RKO (cell line): ENCODE results near the gene MLIP.
"Not testable (repeated sequence)": the region's sequence is repeated elsewhere in the genome, so short reads cannot be mapped to it uniquely, and the experiment has no call there.

Experiments used
- DNase-seq: peaks from one replicate; pipeline ENCODE4 v3.0.0-alpha.2; 2016; ENCODE audit warnings: low spot score

Gene MLIP

GRCh38 chr6:54222217-54222616 is 111.0 kb downstream of the MLIP start:
- DNase-seq = no peak

- no peak for DNase-seq
Observed at GRCh38 chr6:54232703-54233102, 121.5 kb downstream of the MLIP start.

- DNase-seq = no peak
Observed at GRCh38 chr6:54234539-54234938, 123.3 kb downstream of the MLIP start.

- DNase-seq = no peak
Observed at GRCh38 chr6:54236984-54237383, 125.7 kb downstream of the MLIP start.

GRCh38 chr6:54238396-54238795 is 127.2 kb downstream of the MLIP start:
- DNase-seq = no peak

- no peak for DNase-seq
Observed at GRCh38 chr6:54243699-54244098, 132.5 kb downstream of the MLIP start.

- DNase-seq = peak; percentile 45
Observed at GRCh38 chr6:54244430-54244829, 133.2 kb downstream of the MLIP start.

- no peak for DNase-seq
Observed at GRCh38 chr6:54245265-54245664, 134.0 kb downstream of the MLIP start.

- DNase-seq = no peak
Observed at GRCh38 chr6:54248319-54248718, 137.1 kb downstream of the MLIP start.

GRCh38 chr6:54248994-54249393 is 137.8 kb downstream of the MLIP start:
- DNase-seq = no peak

GRCh38 chr6:54249812-54250211 is 138.6 kb downstream of the MLIP start:
- DNase-seq = not testable (repeated sequence)

- no peak for DNase-seq
Observed at GRCh38 chr6:54252496-54252895, 141.3 kb downstream of the MLIP start.

GRCh38 chr6:54252916-54253315 is 141.7 kb downstream of the MLIP start:
- no peak for DNase-seq

GRCh38 chr6:54254886-54255285 is 143.6 kb downstream of the MLIP start:
- DNase-seq = no peak

- no peak for DNase-seq
Observed at GRCh38 chr6:54255886-54256285, 144.6 kb downstream of the MLIP start.

- no peak for DNase-seq
Observed at GRCh38 chr6:54260025-54260424, 148.8 kb downstream of the MLIP start.

GRCh38 chr6:54262499-54262898 is 151.3 kb downstream of the MLIP start:
- no peak for DNase-seq

GRCh38 chr6:54262971-54263370 is 151.7 kb downstream of the MLIP start:
- no peak for DNase-seq

GRCh38 chr6:54264581-54265272 is 153.5 kb downstream of the MLIP start:
- DNase-seq = no peak

- no peak for DNase-seq
Observed at GRCh38 chr6:54266400-54266923, 155.2 kb downstream of the MLIP start.

- peak; percentile 63 for DNase-seq
Observed at GRCh38 chr6:54267798-54268197, 156.6 kb downstream of the MLIP start.

- DNase-seq = no peak
Observed at GRCh38 chr6:54273214-54273820, 162.1 kb downstream of the MLIP start.

- DNase-seq = no peak
Observed at GRCh38 chr6:54274383-54274782, 163.1 kb downstream of the MLIP start.

- DNase-seq = peak; percentile 20
Observed at GRCh38 chr6:54282186-54282585, 170.9 kb downstream of the MLIP start.
